HepG2 (cell line): ENCODE results near the gene ARID3C. TPM values are rescaled to one million over a fixed set of nuclear protein-coding genes. Genes with fewer than 3 reads are reported as not detected.

ENCODE experiments used
- CAMTA2 ChIP-seq: sonication (generic); formaldehyde crosslinking; IDR thresholded peaks from 2 replicates; pipeline ENCODE4 v1.4.0; 2020; ENCODE audit warnings: mild to moderate bottlenecking, missing genetic modification reagents, borderline replicate concordance
- GZF1 ChIP-seq: sonication (generic); formaldehyde crosslinking; IDR thresholded peaks from 2 replicates; pipeline ENCODE4 v1.5.1; 2020; ENCODE audit warnings: mild to moderate bottlenecking, missing genetic modification reagents
- HCFC1 ChIP-seq: fragments of 150-350 bp; IDR thresholded peaks from 2 replicates; pipeline ENCODE4 v1.6.1; 2014; ENCODE audit warnings: low read depth, low read length
- HNF4G ChIP-seq, 2 experiments: sonication (generic) in 1 of 2; formaldehyde crosslinking in 1 of 2; IDR thresholded peaks; 2 replicates each; pipeline versions ENCODE4 v1.4.0 to v1.6.1; 2011 to 2020; ENCODE audit warnings: borderline replicate concordance in 2 of 2, low read depth in 2 of 2, mild to moderate bottlenecking in 2 of 2, low read length in 1 of 2, missing genetic modification reagents in 1 of 2, moderate library complexity in 1 of 2
- KAT8 ChIP-seq: IDR thresholded peaks from 2 replicates; pipeline ENCODE4 v1.6.1; 2016; ENCODE audit warnings: missing genetic modification reagents, missing compliant biosample characterization
- KDM2A ChIP-seq: sonication (generic); formaldehyde crosslinking; IDR thresholded peaks from 2 replicates; pipeline ENCODE4 v1.4.0; 2020; ENCODE audit warnings: low read depth, missing genetic modification reagents, borderline replicate concordance
- PHF20 ChIP-seq: sonication (generic); formaldehyde crosslinking; IDR thresholded peaks from 2 replicates; pipeline ENCODE4 v1.5.0; 2020; ENCODE audit warnings: mild to moderate bottlenecking, missing genetic modification reagents
- PITX1 ChIP-seq: sonication (generic); formaldehyde crosslinking; IDR thresholded peaks from 2 replicates; pipeline ENCODE4 v1.5.1; 2020; ENCODE audit warnings: mild to moderate bottlenecking, missing genetic modification reagents
- RFX3 ChIP-seq: IDR thresholded peaks from 2 replicates; pipeline ENCODE4 v1.6.1; 2016; ENCODE audit warnings: missing biosample characterization, missing genetic modification reagents
- YEATS2 ChIP-seq: sonication (generic); formaldehyde crosslinking; IDR thresholded peaks from 2 replicates; pipeline ENCODE4 v1.4.0; 2020; ENCODE audit warnings: missing genetic modification reagents, borderline replicate concordance
- ZFX ChIP-seq: sonication (generic); formaldehyde crosslinking; IDR thresholded peaks from 2 replicates; pipeline ENCODE4 v1.4.0; 2020; ENCODE audit warnings: mild to moderate bottlenecking, low read depth, missing genetic modification reagents, moderate library complexity
- ZNF331 ChIP-seq: sonication (generic); formaldehyde crosslinking; IDR thresholded peaks from 2 replicates; pipeline ENCODE4 v1.4.0; 2020; ENCODE audit warnings: missing genetic modification reagents
- ZNF501 ChIP-seq: sonication (generic); formaldehyde crosslinking; IDR thresholded peaks from 2 replicates; pipeline ENCODE4 v1.5.1; 2020; ENCODE audit warnings: mild to moderate bottlenecking, moderate library complexity, missing genetic modification reagents
- polyA plus RNA-seq, 8 experiments: library from polyadenylated mRNA; depleted of rRNA in 3 of 8; stranded (reverse) in 7 of 8; unstranded in 1 of 8; fragments of >200 nt; fragmentation: Illumina TruSeq in 4 of 8; extraction: Trizol in 4 of 8; gene quantifications; 2 replicates each; pipeline versions ENCODE4 v1.2.1 to v1.2.3, GENCODE V29; 2011 to 2016; ENCODE audit warnings: low read depth in 4 of 8, missing spikeins in 1 of 8, mixed read lengths in 1 of 8; ENCODE audit not compliant: insufficient read depth in 1 of 8
- total RNA-seq, 5 experiments: library from RNA; depleted of rRNA; stranded (reverse); fragments of >200 nt; fragmentation: Illumina TruSeq; extraction: Trizol; gene quantifications; 2 replicates each; pipeline ENCODE4 v1.2.3, GENCODE V29; 2016; ENCODE audit warnings: low read depth in 1 of 5
- TF ChIP-seq, protein P1 (sequence below): sonication (generic); formaldehyde crosslinking; conservative IDR thresholded peaks from 2 replicates; pipeline ENCODE4 v1.4.0; 2020; ENCODE audit warnings: missing genetic modification reagents
- TF ChIP-seq, protein P2 (sequence below): sonication (generic); formaldehyde crosslinking; IDR thresholded peaks from 2 replicates; pipeline ENCODE4 v1.4.0; 2020; ENCODE audit warnings: missing genetic modification reagents
- TF ChIP-seq, protein P3 (sequence below): sonication (generic); formaldehyde crosslinking; IDR thresholded peaks from 2 replicates; pipeline ENCODE4 v1.4.0; 2020; ENCODE audit warnings: missing genetic modification reagents
- TF ChIP-seq, protein P4 (sequence below): sonication (generic); formaldehyde crosslinking; IDR thresholded peaks from 2 replicates; pipeline ENCODE4 v1.5.0; 2020; ENCODE audit warnings: mild to moderate bottlenecking, missing genetic modification reagents, borderline replicate concordance
- TF ChIP-seq, protein P5 (sequence below): sonication (generic); formaldehyde crosslinking; IDR thresholded peaks from 2 replicates; pipeline ENCODE4 v1.5.1; 2020; ENCODE audit warnings: missing genetic modification reagents, mild to moderate bottlenecking, borderline replicate concordance

The ARID3C gene
- total and polyA plus RNA-seq, 2 of the 13 experiments (the other 11 are each of a cell fraction or from before 2014, with no cell fraction given) = not detected

DNA sequence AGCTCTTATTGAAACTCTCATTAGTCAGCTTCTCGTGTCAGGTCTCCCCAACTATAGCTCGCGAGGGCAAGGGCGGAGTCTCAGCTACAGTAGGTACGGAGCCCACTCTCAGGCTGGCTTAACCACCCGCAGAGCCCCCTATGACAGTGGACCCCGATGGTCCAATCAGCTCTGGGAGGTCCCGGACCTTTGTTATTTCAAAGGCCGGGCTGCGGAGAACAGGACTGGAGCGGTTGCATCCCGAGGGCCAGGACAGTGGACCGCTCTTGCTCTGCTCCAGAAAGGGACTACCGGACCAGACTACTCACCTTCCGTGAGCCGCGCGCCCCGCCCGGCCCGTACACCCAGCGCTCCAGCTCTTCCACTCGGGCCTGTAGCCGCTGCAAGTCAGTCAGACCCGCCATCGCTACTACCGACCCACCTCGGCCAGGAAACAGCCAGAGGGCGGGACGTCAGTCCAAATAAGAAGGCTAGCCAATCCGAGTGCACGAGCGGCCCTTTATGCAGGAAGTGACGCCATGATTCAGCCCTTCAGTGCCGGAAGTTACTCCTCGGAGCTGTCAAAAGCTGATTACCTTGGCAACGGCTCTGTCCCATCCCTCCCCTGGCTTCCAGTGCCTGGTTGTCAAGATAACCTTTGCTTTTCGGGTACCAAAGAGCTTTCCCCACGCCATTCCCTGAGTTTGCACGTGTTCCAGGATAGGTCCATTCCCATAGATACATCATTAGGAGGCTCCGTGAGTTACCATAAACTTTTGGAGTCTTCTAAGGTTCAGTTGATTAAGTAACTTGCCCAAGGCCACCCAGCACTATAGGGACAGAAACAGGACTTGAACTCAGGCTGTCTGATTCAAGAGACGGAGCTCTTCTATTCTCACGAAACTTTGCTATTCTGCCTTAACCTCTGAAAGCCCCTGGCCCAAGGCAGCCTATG, 8.5 kb downstream of the ARID3C start, which contains the start of gene DCTN3 (continued):
- TF ChIP-seq, protein P1, sequence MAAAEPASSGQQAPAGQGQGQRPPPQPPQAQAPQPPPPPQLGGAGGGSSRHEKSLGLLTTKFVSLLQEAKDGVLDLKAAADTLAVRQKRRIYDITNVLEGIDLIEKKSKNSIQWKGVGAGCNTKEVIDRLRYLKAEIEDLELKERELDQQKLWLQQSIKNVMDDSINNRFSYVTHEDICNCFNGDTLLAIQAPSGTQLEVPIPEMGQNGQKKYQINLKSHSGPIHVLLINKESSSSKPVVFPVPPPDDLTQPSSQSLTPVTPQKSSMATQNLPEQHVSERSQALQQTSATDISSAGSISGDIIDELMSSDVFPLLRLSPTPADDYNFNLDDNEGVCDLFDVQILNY = no peak
- TF ChIP-seq HCFC1 (no peak; the same call in 1 of the 2 replicates), HNF4G (IDR thresholded peaks at IDR 0.05; ENCODE audit: borderline replicate concordance, low read depth, low read length) (no peak), HNF4G (CRISPR knock-in tag; IDR thresholded peaks at IDR 0.05; ENCODE audit: borderline replicate concordance, low read depth) (no peak), PHF20 (CRISPR knock-in tag) (peak; percentile 81), ZNF501 (CRISPR knock-in tag) (peak; percentile 53), CAMTA2 (CRISPR knock-in tag) (0 out of 2 replicates have a peak, but pooled peaks have one; percentile 61), ZFX (peak; percentile 78), KAT8 (CRISPR knock-in tag) (peak; percentile 87), ZNF331 (CRISPR knock-in tag) (peak; percentile 65; the same call in 1 of the 2 replicates), PITX1 (no peak), YEATS2 (peak; percentile 74; the same call in 1 of the 2 replicates), RFX3 (CRISPR knock-in tag) (peak; percentile 77), KDM2A (CRISPR knock-in tag) (peak; percentile 59; the same call in 1 of the 2 replicates), GZF1 (CRISPR knock-in tag) (0 out of 2 replicates have a peak, but pooled peaks have one; percentile 26)
- TF ChIP-seq, protein P2, sequence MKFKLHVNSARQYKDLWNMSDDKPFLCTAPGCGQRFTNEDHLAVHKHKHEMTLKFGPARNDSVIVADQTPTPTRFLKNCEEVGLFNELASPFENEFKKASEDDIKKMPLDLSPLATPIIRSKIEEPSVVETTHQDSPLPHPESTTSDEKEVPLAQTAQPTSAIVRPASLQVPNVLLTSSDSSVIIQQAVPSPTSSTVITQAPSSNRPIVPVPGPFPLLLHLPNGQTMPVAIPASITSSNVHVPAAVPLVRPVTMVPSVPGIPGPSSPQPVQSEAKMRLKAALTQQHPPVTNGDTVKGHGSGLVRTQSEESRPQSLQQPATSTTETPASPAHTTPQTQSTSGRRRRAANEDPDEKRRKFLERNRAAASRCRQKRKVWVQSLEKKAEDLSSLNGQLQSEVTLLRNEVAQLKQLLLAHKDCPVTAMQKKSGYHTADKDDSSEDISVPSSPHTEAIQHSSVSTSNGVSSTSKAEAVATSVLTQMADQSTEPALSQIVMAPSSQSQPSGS (CRISPR knock-in tag) = peak; percentile 66; the same call in 1 of the 2 replicates
- TF ChIP-seq, protein P3, sequence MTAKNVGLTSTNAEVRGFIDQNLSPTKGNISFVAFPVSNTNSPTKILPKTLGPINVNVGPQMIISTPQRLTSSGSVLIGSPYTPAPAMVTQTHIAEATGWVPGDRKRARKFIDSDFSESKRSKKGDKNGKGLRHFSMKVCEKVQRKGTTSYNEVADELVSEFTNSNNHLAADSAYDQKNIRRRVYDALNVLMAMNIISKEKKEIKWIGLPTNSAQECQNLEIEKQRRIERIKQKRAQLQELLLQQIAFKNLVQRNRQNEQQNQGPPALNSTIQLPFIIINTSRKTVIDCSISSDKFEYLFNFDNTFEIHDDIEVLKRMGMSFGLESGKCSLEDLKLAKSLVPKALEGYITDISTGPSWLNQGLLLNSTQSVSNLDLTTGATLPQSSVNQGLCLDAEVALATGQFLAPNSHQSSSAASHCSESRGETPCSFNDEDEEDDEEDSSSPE (CRISPR knock-in tag) = peak; percentile 61
- TF ChIP-seq, protein P4, sequence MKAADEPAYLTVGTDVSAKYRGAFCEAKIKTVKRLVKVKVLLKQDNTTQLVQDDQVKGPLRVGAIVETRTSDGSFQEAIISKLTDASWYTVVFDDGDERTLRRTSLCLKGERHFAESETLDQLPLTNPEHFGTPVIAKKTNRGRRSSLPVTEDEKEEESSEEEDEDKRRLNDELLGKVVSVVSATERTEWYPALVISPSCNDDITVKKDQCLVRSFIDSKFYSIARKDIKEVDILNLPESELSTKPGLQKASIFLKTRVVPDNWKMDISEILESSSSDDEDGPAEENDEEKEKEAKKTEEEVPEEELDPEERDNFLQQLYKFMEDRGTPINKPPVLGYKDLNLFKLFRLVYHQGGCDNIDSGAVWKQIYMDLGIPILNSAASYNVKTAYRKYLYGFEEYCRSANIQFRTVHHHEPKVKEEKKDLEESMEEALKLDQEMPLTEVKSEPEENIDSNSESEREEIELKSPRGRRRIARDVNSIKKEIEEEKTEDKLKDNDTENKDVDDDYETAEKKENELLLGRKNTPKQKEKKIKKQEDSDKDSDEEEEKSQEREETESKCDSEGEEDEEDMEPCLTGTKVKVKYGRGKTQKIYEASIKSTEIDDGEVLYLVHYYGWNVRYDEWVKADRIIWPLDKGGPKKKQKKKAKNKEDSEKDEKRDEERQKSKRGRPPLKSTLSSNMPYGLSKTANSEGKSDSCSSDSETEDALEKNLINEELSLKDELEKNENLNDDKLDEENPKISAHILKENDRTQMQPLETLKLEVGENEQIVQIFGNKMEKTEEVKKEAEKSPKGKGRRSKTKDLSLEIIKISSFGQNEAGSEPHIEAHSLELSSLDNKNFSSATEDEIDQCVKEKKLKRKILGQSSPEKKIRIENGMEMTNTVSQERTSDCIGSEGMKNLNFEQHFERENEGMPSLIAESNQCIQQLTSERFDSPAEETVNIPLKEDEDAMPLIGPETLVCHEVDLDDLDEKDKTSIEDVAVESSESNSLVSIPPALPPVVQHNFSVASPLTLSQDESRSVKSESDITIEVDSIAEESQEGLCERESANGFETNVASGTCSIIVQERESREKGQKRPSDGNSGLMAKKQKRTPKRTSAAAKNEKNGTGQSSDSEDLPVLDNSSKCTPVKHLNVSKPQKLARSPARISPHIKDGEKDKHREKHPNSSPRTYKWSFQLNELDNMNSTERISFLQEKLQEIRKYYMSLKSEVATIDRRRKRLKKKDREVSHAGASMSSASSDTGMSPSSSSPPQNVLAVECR = peak; percentile 87
- TF ChIP-seq, protein P5, sequence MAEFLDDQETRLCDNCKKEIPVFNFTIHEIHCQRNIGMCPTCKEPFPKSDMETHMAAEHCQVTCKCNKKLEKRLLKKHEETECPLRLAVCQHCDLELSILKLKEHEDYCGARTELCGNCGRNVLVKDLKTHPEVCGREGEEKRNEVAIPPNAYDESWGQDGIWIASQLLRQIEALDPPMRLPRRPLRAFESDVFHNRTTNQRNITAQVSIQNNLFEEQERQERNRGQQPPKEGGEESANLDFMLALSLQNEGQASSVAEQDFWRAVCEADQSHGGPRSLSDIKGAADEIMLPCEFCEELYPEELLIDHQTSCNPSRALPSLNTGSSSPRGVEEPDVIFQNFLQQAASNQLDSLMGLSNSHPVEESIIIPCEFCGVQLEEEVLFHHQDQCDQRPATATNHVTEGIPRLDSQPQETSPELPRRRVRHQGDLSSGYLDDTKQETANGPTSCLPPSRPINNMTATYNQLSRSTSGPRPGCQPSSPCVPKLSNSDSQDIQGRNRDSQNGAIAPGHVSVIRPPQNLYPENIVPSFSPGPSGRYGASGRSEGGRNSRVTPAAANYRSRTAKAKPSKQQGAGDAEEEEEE (CRISPR knock-in tag) = no peak
